Sciatic nerve (tissue), 2 donors: ENCODE data around the gene NOD1. TPM values are rescaled to one million over a fixed set of nuclear protein-coding genes. Genes with fewer than 3 reads are reported as not detected.

Experiments
- ATAC-seq: fragments of 200-7000 bp; cut with Tn5 transposase; one replicate; pipeline ENCODE4 v1.9.1; 2020; ENCODE audit warnings: mild to moderate bottlenecking, moderate library complexity
- DNase-seq: peaks from one replicate; pipeline ENCODE4 v3.0.0-alpha.2; 2020; ENCODE audit warnings: low spot score
- intact Hi-C: fragments of 100-400 bp; cut with DNase I; formaldehyde crosslinking; loops from one replicate; pipeline ENCODE4 v1.14.2; 2022
- total RNA-seq: library from RNA; stranded (reverse); fragmentation: NEBNext Ultra II Directional; extraction: Animal tissue kit (Norgen Biotek cat#: 25700); gene quantifications from one replicate; pipeline ENCODE4 v1.2.1, GENCODE V29; 2021
- donor health status: DM: no; HTN: no; CAD: no.
- donor health status: DM: no; HTN: no; CAD: no.

Gene NOD1
- total RNA-seq, 1 donor from 2014 or later = 33.0 TPM

DNA sequence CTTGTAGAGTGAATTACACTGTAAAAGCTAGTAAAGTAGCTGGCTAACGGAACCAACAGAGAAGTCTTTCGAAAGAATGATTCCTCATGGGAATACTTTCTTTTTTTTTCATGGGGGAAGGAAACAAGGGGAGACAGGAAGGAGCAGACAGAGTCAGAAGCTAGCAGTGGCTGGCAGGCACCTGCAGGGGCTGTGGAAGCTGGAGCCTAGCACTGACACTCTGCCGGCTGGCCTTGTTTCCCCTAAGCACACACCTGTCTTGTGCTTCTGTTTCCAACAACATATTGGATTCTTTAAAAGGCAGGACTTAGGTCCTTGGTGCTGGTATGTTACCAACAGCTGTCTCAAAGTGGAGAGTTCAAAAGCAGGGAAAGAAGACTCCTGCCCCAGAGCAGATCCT is 24.7 kb downstream of the NOD1 start:
- DNase-seq (peak; percentile 31), ATAC-seq (peak; percentile 52)
- intact Hi-C loops = no loop called here

DNA sequence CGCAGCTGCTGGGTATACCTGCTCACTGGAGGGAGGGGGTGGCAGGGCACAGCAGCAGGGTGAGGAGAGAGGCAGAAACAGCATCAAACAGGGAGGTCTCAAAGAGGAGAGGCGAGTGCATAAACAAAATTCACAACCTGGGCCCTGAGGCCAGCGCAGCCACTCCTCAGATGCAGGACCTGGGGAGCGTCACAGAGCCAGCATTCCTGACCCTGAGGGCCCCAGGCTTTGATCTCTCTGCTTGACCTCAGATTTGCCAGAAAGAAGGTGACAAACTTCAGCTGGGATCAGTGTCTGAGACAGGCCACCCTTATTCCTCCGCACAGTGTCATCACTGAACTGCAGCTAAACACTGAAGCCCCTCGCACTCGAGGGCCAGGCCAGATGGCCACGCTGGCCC is 25.6 kb downstream of the NOD1 start:
- intact Hi-C loops = no loop called here
- no peak for ATAC-seq
- DNase-seq = no peak

DNA sequence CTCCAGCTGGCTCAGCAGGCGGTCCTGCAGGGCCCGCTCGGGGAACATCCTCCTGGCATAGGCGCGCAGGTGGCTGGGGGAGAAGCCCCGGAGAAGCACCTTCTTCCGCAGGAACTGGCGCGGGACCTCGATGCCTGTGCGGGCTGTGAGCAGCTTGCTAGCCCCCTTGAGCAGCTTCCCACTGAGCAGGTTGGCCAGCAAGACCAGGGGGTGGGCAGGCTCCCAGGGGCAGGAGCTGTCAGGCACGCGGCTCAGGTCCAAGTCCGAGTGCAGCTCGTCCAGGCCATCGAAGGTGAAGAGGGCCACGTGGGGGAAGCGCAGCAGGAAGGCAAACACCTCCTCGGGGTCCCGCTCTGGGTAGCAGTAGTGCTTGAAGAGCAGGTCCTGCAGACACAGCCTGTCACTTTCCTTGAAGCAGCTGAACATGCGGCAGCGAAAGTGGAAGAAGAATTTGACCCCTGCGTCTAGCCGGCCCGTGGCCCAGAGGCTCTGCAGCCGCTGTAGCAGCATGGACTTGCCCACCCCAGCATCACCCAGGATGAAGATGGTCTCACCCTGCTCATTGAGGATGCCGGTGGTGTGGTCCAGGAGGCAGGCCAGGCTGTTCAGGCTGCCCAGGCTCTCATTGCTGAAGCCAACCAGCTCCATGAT is 26.2 kb downstream of the NOD1 start:
- DNase-seq = no peak
- intact Hi-C loops = no loop called here
- no peak for ATAC-seq

DNA sequence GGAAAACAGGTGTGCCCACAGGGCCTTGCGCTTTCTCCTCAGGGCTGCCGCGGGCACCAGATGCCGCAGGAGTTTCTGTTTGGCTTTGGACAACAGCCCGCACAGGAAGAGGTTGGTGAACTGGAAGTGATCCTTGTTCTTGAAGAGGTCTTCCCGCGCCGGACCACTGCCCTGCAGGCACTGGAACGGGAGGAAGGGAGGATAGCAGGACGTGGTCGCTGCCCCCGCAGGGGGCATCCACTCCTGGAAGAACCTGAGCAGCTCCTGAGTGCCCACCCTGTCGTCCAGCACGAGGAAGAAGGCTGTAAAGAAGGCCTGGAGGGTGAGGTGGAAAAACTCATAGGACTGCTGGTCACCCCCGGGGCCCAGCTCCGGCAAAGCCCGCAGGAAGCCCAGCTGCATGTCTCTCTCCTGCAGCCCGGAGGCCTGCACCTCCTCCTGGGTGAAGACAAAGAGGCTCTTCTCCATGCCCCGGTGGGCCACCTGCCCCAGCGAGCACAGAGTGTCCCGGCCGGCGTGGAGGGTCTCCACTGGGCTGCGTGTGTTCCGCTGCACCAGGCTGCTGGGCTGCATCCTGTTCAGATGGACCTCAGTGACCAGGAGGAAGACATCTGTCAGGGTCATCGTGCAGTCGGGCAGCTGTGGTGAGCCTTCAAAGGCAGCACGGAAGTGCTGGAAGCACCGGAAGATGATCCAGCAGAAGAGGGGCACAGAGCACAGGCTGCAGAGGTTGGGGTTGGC is 26.9 kb downstream of the NOD1 start:
- intact Hi-C loops = no loop called here
- ATAC-seq = no peak
- no peak for DNase-seq

DNA sequence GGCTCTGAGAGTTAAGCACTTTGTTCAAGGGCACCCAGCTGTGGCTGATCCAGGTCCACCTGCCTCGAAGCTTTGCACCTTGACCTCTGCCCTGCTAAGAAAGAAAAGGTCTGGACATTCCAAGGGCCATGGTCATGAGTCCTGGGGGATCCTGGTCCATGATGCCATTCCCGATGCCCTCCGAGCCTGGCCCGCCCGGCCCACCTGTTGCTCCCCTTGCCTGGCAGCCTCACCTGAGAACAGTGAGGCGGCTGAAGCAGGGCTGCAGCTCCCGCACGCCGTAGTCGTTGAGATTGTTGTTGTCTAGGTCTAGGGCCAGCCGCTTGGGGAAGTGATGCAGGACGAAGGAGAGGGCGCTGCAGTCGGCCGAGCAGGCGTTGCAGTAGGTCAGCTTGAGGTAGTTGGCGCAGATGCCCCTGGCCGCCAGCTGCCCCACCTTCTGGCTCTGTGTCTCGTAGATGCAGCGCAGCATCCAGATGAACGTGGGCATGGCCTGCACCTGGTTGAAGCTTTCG is 27.5 kb downstream of the NOD1 start:
- ATAC-seq = no peak
- DNase-seq = peak; percentile 51
- intact Hi-C loops = no loop called here

DNA sequence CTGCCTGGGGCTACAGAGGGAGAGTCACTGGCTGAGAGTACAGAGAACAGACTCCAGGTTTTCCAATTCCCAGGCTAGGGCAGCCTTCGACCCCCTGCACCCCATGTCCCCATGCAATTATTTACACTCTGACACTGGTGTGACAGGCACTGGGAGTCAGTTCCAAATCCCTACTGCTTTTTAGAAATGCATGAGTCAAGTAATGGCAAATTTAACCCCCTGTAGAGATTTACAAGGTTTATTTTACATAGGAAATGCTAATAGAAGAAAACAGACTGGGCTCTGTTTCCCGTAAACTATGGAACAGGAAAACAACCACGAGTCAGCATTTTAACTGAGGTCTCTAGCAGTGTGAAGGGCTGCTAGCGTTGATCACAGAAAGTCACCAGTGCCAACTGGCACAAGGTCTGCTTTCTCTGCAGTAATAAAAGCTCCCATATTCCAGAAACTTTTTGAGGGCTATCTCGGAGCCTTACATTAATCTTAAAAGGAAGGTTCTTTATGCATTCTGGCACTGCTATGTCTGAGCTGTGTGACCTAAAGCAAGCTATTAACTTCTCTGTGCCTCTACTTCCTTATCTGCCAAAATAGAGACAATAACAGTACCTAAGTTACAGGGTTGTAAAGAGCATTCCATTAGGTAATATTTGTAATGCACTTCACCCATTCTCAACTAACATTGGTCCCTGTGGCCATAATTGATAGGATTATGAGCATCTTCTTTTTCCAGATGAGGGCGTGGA is 28.2 kb downstream of the NOD1 start:
- intact Hi-C loops = no loop called here
- ATAC-seq = no peak
- DNase-seq = no peak

DNA sequence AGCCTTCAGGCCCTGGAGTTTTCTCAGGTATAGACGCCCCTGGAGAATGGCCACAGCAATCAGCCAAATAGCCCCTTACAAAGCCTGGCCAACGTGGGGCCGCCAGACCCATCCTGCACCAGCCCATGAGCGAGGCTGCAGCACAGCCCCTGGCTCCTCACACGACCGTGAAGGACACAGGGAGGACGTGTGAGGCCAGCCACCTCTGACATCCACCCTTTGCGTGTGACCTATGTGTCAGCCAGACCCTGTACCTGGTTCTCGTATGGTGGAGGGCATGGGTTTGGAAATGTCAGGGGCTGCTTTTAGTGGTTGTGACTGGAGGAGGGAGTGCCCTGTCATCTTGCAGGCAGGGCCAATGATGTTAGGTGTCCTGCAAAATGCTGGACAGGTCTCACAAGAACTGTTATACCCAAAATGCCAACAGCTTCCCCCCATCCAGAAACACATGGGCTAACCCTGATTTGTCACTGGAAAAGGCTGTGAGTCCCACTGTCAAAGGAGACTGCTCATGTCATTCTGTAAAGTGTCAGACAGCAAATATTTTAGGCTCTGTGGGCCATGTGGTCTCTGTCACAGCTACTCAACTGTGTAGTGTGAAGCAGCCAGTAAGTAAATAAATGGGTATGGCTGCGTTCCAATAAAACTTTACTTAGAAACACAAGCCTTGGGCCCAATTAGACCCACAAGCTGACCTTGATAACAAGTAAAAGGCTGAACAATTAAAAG is 30.0 kb downstream of the NOD1 start:
- ATAC-seq (no peak), DNase-seq (no peak)
- intact Hi-C loops = no loop called here

DNA sequence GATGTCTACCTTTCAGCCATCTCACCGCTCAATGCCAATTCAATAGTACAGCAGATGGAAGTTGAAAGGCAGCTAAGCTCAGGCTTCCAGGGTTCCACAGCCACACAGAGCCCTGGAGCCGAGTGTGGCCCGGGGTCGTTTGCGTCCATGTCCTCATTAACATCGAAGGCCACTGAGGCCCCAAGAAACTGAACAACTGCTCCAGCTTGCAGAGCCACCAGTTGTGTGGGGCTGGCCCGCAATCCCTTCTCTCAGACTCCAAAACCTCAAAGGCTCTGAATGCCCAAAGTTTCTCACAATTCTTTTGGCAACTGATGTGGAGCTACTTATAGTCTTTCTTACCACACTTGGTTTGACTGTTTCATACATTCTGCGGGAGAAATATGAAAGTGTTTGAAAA is 31.1 kb downstream of the NOD1 start:
- intact Hi-C loops = no loop called here
- no peak for ATAC-seq
- no peak for DNase-seq

DNA sequence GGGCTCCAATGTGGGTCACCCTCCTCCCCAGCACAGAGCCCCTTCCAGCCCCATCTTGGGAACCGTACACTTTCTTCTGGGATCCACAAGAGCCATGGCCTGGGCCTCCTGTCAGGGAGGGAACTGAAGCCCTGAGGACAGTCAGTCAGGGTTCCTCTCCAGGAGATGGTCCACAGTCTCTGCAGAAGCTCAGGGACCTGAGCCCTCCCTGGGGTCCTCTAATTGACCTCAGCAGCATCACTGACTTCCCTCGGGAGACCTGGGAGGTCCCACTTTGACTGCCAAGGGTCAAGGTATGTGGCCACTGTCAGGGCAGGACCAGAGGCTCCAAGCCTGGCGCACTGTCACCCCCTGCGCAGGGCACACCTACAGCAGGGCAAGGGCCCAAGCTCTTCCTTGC is 32.3 kb downstream of the NOD1 start:
- intact Hi-C loops = no loop called here
- peak; percentile 25 for DNase-seq
- peak; percentile 46 for ATAC-seq

DNA sequence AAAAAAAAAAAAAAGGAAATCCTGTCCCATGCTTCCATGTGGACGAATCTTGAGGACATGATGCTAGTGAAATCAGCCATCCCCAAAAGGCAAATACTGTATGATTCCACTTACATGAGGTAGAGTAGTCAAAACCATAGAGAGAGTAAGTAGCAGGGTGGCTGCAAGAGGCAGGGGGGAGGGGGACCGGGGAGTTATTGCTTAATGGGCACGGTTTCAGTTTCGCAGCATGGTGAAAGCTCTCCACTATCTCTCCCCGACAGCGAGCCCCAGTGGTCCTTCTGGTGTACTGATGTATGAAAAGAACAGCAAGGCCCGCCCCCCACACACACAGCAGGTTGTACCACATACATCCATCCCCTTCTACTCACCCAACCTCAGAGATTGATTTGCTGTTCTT is 32.8 kb downstream of the NOD1 start:
- intact Hi-C loops = no loop called here
- DNase-seq = peak; percentile 81
- peak; percentile 92 for ATAC-seq

DNA sequence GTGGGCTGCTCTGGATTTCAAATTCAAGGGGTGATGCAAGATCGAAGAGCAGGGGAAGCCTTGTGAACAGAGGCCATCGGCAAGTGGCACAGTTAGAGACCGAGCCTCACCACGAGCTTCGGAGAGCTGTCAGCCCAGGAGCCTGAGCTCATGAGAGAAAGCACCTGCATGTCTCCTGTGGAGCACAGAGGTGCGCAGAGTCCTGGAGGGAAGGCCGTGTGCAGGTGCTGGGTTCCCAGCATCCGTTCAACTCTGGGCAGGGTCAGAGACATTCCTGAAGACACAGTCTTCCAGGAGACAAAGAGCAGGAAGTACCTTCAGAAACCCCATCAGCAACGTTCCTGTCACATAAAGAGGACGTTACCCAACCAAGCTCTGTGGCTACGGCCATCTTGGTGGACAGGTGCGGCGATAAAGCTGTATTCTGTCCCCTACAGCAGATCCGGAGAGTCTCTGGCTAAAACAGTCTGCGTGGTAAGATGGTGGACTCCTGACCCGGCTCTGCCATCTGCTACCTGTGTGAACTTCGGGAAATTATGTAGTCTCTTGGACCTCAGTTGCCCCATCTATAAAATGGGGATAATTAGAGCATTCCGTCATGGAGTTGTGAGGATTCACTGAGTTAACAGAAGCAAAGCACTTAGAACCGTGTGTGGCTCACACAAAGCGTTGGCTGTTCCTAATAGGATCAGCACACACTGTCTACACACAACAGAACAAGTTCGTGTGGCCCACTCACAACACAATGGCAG is 40.6 kb downstream of the NOD1 start:
- ATAC-seq (no peak), DNase-seq (no peak)
- intact Hi-C loops = no loop called here

DNA sequence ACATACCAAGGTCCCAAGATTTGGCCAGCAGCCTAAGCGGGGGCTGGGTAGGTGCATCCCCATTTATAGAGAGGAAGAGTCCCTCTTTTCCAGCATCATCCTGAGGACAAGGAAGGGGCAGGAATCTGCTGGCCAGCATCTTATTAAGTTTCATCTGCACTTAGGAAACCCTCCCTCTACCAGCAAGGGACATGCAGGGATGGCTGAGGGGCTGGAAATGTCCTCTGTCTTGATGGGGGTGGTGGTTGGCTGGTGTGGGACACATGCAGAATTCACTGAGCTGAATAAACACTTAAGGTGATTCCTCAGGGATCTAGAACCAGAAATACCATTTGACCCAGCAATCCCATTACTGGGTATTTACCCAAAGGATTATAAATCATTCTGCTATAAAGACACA is 42.1 kb downstream of the NOD1 start:
- DNase-seq = no peak

DNA sequence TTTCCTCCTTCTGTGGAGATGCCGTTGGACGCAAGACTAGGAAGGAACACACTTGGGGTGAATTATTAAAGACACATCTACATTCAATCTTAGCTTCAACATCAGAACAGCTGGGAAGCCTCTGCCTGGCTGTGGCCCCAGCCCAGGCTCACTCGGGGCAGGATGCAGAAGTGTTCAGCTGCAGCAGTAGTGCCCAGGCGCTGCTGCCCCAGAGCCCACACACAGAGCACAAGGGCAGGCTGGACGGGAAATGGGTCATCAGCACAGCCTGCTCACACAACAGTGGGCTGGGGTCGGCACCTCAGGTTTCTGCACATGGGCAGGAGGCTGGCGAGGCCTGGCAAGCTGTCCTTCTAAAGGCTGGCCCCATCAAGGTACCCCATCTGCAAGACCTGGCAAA is 42.5 kb downstream of the NOD1 start:
- intact Hi-C loops = no loop called here
- ATAC-seq = no peak

More for the DNA sequence above, 42.1 kb downstream of the NOD1 start:
- intact Hi-C loops = no loop called here
- ATAC-seq = no peak

DNA sequence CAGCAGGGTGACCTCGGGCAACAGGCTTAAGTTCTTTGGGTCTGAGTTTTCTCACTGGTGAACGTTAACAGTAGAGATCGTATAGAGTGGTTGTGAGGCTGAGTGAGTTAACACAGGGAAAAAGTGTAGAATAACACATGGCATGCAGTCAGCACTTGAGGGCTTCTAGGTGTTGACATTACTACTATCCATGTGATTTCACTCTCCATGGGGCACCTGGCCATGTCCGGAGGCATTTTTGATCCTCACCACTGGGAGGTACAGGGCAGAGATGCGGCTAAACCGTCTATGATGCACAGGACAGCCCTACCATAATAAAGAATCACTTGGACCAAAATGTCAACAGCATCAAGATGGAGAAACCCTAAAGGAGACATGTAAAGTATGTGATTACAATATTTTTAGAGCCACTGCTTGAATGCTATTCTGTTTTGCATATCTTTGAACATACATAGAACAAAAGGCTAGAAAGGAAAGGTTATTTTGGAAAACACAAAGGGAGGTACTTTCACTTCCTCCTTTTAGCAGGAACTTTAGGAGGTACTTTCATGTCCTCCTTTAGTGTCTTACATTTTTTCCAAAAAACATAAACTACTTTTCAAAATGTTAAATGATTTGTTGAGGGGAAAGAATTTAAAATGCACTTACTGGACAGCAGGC is 44.3 kb downstream of the NOD1 start:
- intact Hi-C loops = no loop called here
- ATAC-seq = no peak
- DNase-seq = no peak

More for the DNA sequence above, 42.5 kb downstream of the NOD1 start:
- DNase-seq = no peak

DNA sequence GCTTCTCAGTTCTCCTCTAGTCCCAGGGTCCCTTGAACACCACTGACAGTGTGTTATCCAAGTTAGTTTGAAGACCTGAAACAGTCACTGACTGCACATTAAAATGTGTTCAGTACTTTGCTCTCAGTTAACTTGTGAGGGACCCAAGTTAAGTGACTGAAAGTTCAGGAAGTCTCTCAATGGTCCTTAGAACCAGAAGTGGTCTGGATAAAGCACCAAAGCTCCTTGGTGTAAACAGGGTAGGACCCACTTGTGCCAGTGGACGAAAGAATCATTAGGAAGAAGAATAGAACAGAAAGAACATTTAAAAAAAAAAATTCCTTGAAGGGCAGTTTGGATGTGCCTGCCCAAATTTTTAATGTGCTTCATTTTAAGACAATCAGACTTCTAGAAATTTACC is 45.1 kb downstream of the NOD1 start:
- intact Hi-C loops = no loop called here
- ATAC-seq (peak; percentile 6), DNase-seq (no peak)

DNA sequence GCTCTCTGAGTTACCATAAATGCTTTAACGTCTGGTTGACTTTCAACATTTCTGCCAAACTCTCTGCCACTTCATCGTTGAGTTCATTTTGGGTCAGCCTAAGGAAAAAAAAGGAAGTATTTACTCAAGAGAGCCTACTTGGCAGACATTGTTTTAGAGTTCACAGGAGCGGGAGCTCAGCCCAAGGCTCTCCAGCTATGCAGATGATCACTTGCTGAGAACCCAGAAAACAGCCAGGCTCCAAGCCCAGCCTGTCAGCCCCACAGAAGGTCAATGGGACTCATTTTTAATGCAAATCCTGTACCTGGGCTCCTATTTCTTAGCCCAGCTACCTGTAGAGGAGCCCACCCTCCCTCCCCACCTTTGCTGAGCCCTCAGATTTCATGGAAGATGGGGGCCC is 45.5 kb downstream of the NOD1 start:
- ATAC-seq (peak; percentile 92), DNase-seq (no peak)
- intact Hi-C loops = no loop called here

DNA sequence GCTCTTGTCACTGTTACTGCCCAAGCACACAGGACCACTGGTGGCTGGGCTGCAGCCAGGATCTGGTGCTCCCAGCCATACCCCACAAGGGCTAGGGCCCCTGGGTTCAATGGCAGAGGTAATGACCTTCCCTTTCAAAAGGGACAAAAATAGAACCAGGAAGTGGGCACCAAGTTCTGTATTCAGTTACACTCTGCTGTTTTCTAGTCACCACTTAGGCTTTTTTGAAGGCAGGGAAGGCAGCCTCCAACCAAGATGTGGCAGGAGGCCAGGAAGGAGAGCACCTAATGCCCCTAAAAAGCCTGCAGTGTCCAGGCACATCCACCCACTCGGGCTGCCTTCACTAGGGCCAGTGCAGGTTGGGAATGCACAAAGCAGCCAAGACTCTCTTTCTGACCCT is 47.8 kb downstream of the NOD1 start:
- intact Hi-C loops = no loop called here
- DNase-seq (no peak), ATAC-seq (no peak)

DNA sequence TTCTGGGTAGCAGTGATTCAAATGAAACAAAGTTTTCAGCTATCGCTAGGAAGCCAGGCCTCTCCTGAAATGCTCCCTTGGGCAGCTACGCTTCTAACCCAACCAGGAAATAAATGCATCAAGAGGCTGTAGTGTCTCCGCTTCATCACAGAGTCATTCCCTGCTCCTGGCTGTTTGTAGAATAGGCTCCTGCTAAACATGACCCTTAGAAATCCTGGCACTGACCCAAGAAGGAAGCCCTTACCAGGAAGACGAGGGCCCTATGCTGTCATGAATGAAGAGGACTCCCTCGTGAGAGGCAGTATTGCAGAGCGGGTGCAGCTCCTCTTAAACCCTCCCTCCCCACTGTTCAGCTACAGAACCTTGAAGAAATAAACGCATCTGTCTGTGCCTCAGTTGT is 48.3 kb downstream of the NOD1 start:
- no peak for DNase-seq

More for the DNA sequence above, 48.3 kb downstream of the NOD1 start:
- intact Hi-C loops = no loop called here
- ATAC-seq = no peak
